Tibial artery (tissue), 4 donors: Measurements from ENCODE around the gene STS.

Experiments
- DNase-seq, 2 donors: peaks; one replicate each; pipeline ENCODE4 v3.0.0-alpha.2; 2019
- H3K27ac ChIP-seq, 2 donors: fragments of 200-600 bp; sonication (generic) in 1 of 2; 1 replicate in 1 of 2; 2 replicates in 1 of 2; pipeline ENCODE4 v1.5.1; 2018 to 2019; ENCODE audit warnings: mild to moderate bottlenecking in 1 of 2
- H3K27me3 ChIP-seq, 2 donors: fragments of 200-600 bp; sonication (generic) in 1 of 2; one replicate each; pipeline versions ENCODE4 v1.5.1 to v1.6.0; 2016 to 2019
- H3K36me3 ChIP-seq, 3 donors: fragments of 200-600 bp; sonication (generic) in 2 of 3; one replicate each; pipeline ENCODE4 v1.5.1; 2016 to 2019; ENCODE audit warnings: mild to moderate bottlenecking in 2 of 3
- H3K4me1 ChIP-seq, 4 donors: fragments of 200-600 bp; sonication (generic) in 2 of 4; 1 replicate in 3 of 4; 2 replicates in 1 of 4; pipeline ENCODE4 v1.5.1; 2016 to 2019
- H3K4me3 ChIP-seq, 2 donors: fragments of 200-600 bp; sonication (generic) in 1 of 2; 1 replicate in 1 of 2; 2 replicates in 1 of 2; pipeline ENCODE4 v1.5.1; 2018 to 2019; ENCODE audit warnings: mild to moderate bottlenecking in 2 of 2
- H3K9me3 ChIP-seq, 3 donors: fragments of 200-600 bp; sonication (generic) in 1 of 3; one replicate each; pipeline ENCODE4 v1.5.1; 2016 to 2019
- CTCF ChIP-seq, 2 experiments: fragments of 200-600 bp in 1 of 2; fragments of 450-650 bp in 1 of 2; IDR thresholded peaks; one replicate each; pipeline ENCODE4 v1.5.1; 2017 to 2019; ENCODE audit warnings: antibody characterized with exemption in 2 of 2, mild to moderate bottlenecking in 1 of 2, moderate library complexity in 1 of 2
- intact Hi-C: fragments of 100-400 bp; cut with DNase I; formaldehyde crosslinking; loops from one replicate; pipeline ENCODE4 v1.15.0; 2023; ENCODE audit warnings: low total_unique reads

Gene STS

GRCh38 chrX:7139202-7140081 is 8.1 kb upstream of the STS start:
- Histone ChIP-seq H3K27ac (no peak overlapping the region), H3K4me3 (no peak overlapping the region), H3K36me3 (no peaks in the 10 kb centered on the region), H3K9me3 (no peaks in the 10 kb centered on the region), H3K4me1 (no peaks in the 10 kb centered on the region), H3K27me3 (no peaks in the 10 kb centered on the region)
- intact Hi-C loops: no loop called here
- DNase-seq: no peak
- no peak for TF ChIP-seq CTCF (IDR thresholded peaks at IDR 0.05)

GRCh38 chrX:7143076-7143475 is 4.4 kb upstream of the STS start:
- Histone ChIP-seq H3K27me3 (no peaks in the 10 kb centered on the region), H3K4me1 (peaks cover 0 to 9% (median 0%) of the 10 kb centered on the region in 4 donors), H3K4me3 (no peak overlapping the region), H3K27ac (no peak overlapping the region), H3K36me3 (no peaks in the 10 kb centered on the region), H3K9me3 (no peaks in the 10 kb centered on the region)
- intact Hi-C loops: no loop called here
- no peak for DNase-seq
- TF ChIP-seq CTCF (IDR thresholded peaks at IDR 0.05): no peak

GRCh38 chrX:7143941-7144525 is 3.5 kb upstream of the STS start:
- Histone ChIP-seq H3K36me3 (no peaks in the 10 kb centered on the region), H3K9me3 (no peaks in the 10 kb centered on the region), H3K27ac (no peak overlapping the region), H3K27me3 (no peaks in the 10 kb centered on the region), H3K4me3 (no peak overlapping the region), H3K4me1 (peaks cover 0 to 15% (median 0%) of the 10 kb centered on the region in 4 donors)
- intact Hi-C loops: no loop called here
- DNase-seq: no peak
- TF ChIP-seq CTCF (IDR thresholded peaks at IDR 0.05): no peak

- Histone ChIP-seq H3K36me3 (no peaks in the 10 kb centered on the region), H3K4me3 (no peak overlapping the region), H3K27me3 (no peaks in the 10 kb centered on the region), H3K27ac (no peak overlapping the region), H3K9me3 (no peaks in the 10 kb centered on the region), H3K4me1 (peaks cover 0 to 16% (median 0%) of the 10 kb centered on the region in 4 donors)
- TF ChIP-seq CTCF (IDR thresholded peaks at IDR 0.05): no peak
- DNase-seq: no peak
- intact Hi-C loops: no loop called here
Observed at GRCh38 chrX:7145454-7145853, 2.1 kb upstream of the STS start.

- intact Hi-C loops: no loop called here
- H3K4me1 ChIP-seq: peaks cover 0 to 16% (median 0%) of the 10 kb centered on the region in 4 donors
- H3K9me3 ChIP-seq: no peaks in the 10 kb centered on the region
- no peaks in the 10 kb centered on the region for H3K27me3 ChIP-seq
- DNase-seq: no peak
- H3K36me3 ChIP-seq: no peaks in the 10 kb centered on the region
- TF ChIP-seq CTCF (IDR thresholded peaks at IDR 0.05): no peak
- H3K4me3 ChIP-seq: no peak overlapping the region
- no peak overlapping the region for H3K27ac ChIP-seq
Observed at GRCh38 chrX:7146020-7146702, 1.4 kb upstream of the STS start.
